ENCODE results near the gene KLHL36.

DNA sequence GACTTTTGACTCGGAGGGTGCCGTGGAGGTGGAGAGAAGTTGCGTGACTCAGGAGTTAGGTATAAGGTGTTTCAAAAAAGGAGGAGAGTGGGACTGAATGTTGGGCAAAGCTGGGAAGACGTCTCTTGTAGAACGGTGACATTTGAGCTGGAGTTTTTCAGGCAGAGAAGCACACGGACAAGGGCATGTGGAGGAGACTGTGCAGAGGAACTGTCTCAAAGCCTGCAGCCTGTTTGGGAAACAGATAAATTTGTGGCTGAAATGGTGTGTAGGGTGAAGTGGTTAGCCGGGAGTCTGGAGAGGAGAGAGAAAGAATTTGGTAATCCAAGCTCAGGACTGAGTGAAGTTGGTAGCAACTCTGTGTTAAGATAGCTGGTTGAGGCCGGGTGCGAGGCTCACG lies 61.3 kb downstream of the KLHL36 start:
- TF ChIP-seq POLR2A (IDR thresholded peaks at IDR 0.05; ENCODE audit: low read depth, low read length) = no peak
- no peak for TF ChIP-seq POLR2AphosphoS5 (IDR thresholded peaks at IDR 0.05; ENCODE audit: low read depth, low read length)
- TF ChIP-seq TAF1 (IDR thresholded peaks at IDR 0.05; ENCODE audit: borderline replicate concordance, low read depth, low read length) = no peak
